Measurements from ENCODE around the gene RXRA. TPM values are rescaled to one million over a fixed set of nuclear protein-coding genes. Genes with fewer than 3 reads are reported as not detected.

Gene RXRA
- total RNA-seq, 4 donors from 2014 or later, result 53.3 to 87.8 (median 69.6) TPM

GRCh38 chr9:134406366-134407120, 80.3 kb downstream of the RXRA start:
- ATAC-seq (ENCODE audit: low FRiP score) (no peak), DNase-seq (ENCODE audit: low spot score) (no peak)
- no peak for TF ChIP-seq CTCF (IDR thresholded peaks at IDR 0.05)

- ATAC-seq (ENCODE audit: low FRiP score) (peak; percentile 73), DNase-seq (ENCODE audit: low spot score) (peak; percentile 64)
- no peak for TF ChIP-seq CTCF (IDR thresholded peaks at IDR 0.05)
These were observed 81.0 kb downstream of the RXRA start for GRCh38 chr9:134407121-134407779.

- DNase-seq (ENCODE audit: low spot score), result no peak
- TF ChIP-seq CTCF (IDR thresholded peaks at IDR 0.05), result no peak
- no peak for ATAC-seq (ENCODE audit: low FRiP score)
These were observed 82.1 kb downstream of the RXRA start for GRCh38 chr9:134408389-134408788.

- DNase-seq (ENCODE audit: low spot score) (no peak), ATAC-seq (ENCODE audit: low FRiP score) (no peak)
- TF ChIP-seq CTCF (IDR thresholded peaks at IDR 0.05), result no peak
These were observed 82.9 kb downstream of the RXRA start for GRCh38 chr9:134408939-134409737.

- no peak for TF ChIP-seq CTCF (IDR thresholded peaks at IDR 0.05)
- no peak for DNase-seq (ENCODE audit: low spot score)
- no peak for ATAC-seq (ENCODE audit: low FRiP score)
These were observed 84.0 kb downstream of the RXRA start for GRCh38 chr9:134410071-134410834.

- DNase-seq (ENCODE audit: low spot score), result no peak
- no peak for TF ChIP-seq CTCF (IDR thresholded peaks at IDR 0.05)
- ATAC-seq (ENCODE audit: low FRiP score), result no peak
These were observed 84.6 kb downstream of the RXRA start for GRCh38 chr9:134410835-134411217.
